Endometrial microvascular endothelial cells (primary cell): ENCODE measurements around the gene EML1. TPM values are rescaled to one million over a fixed set of nuclear protein-coding genes. Genes with fewer than 3 reads are reported as not detected.

Experiments
- in situ Hi-C: cut with HindIII; loops from 2 replicates; pipeline ENCODE4 v1.10.0; 2017; ENCODE audit warnings: low sequenced_read_pairs, low pct_unique_long_range_greater_than_20kb; ENCODE audit errors: inconsistent ontology term
- total RNA-seq: library from RNA; depleted of rRNA; stranded (reverse); fragments of >200 nt; gene quantifications from one replicate; pipeline ENCODE4 v1.2.3, GENCODE V29; 2015; ENCODE audit errors: inconsistent ontology term

EML1 gene
- total RNA-seq, 1 donor from 2014 or later, result 68.0 TPM

GRCh38 chr14:99880651-99881420 is 87.6 kb downstream of the EML1 start:
- in situ Hi-C loops, result no loop called here

DNA sequence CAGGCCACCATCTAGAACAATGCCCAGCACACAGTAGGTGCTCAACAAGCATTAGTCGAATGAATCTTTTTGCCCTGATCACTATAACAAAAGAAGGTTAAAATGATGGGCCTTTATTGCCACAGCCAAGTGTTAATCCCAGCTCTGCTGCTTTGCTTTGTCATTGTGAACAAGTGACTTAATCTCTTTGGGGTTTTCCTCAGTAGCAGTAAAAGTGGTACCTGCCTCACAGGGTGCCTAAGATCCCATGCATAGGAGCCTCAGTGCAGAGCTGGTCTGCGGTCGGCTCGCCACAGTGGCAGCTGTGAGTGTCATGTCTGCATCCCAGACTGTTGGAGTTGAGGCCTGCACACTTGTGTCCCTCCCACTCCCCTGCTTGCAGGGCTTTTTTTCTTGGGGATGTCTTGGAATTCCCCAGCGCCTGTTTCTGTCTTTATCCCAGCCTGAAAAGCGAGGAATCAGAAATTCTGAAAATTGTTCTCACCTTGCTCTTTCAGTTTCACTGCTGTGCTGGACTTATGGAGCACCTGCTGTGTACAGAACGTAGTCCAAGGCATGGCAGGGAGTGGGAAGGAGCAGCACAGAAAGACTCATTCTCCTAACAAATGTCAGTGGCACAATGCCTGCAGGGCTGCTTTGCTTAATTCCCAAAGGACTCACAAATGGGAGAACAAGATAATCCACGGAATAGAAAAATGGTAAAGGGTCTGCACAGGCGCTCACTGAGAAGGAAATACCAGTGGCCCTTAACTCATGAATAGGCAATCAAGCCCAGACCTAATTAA is 90.8 kb downstream of the EML1 start:
- in situ Hi-C loops, result no loop called here

GRCh38 chr14:99884834-99885648 is 91.8 kb downstream of the EML1 start:
- in situ Hi-C loops, result no loop called here

DNA sequence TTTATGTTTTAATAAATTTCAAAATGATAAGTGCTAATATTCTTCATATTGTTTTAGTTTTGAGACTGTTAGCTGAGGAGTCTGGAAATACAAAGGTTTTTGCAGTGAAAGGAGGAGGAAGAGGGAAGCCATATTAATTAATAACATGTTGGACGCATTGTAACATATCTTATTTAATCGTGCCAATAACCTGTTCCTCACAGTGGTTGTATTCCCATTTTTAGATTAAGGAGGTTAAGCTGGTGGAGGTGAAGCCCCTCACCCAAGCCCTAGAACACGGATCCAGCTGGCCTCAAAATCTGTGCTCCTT is 92.4 kb downstream of the EML1 start:
- in situ Hi-C loops, result no loop called here

- in situ Hi-C loops, result no loop called here
These were observed 94.2 kb downstream of the EML1 start for GRCh38 chr14:99887407-99887806.

DNA sequence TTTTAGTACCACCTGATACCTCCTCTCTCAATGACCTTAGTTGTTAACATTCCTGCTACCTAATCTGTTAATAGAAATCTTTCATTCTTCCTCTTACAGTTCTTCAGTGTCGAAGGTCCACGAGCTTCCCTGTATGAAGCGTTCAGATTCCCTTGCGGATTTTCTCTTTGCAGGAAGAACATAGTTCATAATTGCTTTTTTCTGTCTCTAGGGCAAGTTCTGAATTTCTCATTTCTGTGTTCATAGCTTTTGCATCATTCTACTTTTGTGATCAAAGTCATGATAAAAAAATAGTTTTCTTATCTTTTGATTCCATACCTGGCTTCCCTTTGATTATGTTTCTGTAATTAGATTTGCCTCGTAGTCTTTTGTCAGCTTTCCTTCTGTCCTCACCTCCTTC is 94.9 kb downstream of the EML1 start:
- in situ Hi-C loops, result no loop called here

GRCh38 chr14:99889268-99889667 is 96.1 kb downstream of the EML1 start:
- in situ Hi-C loops, result no loop called here

DNA sequence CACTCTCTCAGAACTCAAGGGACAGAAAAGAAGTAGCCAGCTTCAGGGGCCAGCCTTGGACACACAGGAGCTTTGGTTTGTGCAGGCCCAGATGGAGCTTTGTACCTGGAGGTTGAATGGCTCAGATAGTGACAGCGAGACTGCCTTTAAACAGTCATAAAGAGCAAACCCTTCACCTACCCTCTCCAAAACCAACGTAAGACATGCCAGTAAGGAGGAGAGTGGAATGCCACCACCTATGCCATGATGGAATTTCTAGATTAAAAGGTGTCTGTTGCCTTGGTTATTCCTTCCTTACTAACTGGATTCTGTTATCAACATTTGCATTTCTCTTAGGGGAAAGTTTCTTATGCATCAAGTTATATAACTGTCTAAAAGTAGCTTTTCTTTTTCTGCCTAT is 98.1 kb downstream of the EML1 start:
- in situ Hi-C loops, result no loop called here

- in situ Hi-C loops, result no loop called here
These were observed 98.7 kb downstream of the EML1 start for GRCh38 chr14:99891900-99892299.

DNA sequence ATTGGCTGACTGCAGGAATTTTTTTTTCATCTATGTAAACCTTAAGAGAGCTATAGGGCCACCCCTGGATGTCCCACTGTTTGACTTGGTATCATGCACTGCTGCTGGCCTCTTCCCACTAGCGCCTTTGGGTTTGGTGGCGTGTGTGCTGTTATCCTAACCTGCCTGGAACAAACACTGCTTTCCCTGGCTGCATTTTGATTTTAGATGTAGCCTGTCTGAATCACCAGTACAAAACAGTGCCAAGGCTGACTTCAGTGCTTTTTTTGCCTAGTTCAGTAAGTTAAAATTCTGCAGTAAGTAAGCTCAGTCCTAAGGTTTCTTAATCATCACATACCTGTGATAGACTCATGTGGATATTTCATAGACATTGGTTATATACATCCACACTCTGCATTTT is 99.2 kb downstream of the EML1 start:
- in situ Hi-C loops, result no loop called here

GRCh38 chr14:99896361-99896760 is 103.1 kb downstream of the EML1 start:
- in situ Hi-C loops, result no loop called here

- in situ Hi-C loops, result no loop called here
These were observed 106.5 kb downstream of the EML1 start for GRCh38 chr14:99899578-99900178.

GRCh38 chr14:99902925-99903324 is 109.7 kb downstream of the EML1 start:
- in situ Hi-C loops, result no loop called here

DNA sequence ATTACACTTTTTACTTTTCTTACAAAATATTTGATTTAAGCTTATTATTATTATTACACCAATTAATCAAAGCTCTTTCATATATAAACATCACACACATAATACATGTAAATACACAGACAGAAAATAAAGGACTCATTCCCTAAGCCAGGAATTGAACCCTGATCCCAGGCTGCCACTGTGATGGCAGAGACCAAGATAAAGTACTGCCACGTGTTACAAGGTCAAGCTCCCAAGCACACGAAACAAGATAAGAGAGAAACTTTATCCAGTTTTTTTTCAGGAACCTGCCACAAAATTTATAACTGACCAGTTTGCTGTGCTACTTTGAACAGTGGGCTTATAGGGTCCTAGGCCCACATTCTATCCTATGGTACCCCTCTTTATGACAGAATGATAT is 111.3 kb downstream of the EML1 start:
- in situ Hi-C loops, result no loop called here

- in situ Hi-C loops, result no loop called here
These were observed 111.9 kb downstream of the EML1 start for GRCh38 chr14:99905121-99905520.

DNA sequence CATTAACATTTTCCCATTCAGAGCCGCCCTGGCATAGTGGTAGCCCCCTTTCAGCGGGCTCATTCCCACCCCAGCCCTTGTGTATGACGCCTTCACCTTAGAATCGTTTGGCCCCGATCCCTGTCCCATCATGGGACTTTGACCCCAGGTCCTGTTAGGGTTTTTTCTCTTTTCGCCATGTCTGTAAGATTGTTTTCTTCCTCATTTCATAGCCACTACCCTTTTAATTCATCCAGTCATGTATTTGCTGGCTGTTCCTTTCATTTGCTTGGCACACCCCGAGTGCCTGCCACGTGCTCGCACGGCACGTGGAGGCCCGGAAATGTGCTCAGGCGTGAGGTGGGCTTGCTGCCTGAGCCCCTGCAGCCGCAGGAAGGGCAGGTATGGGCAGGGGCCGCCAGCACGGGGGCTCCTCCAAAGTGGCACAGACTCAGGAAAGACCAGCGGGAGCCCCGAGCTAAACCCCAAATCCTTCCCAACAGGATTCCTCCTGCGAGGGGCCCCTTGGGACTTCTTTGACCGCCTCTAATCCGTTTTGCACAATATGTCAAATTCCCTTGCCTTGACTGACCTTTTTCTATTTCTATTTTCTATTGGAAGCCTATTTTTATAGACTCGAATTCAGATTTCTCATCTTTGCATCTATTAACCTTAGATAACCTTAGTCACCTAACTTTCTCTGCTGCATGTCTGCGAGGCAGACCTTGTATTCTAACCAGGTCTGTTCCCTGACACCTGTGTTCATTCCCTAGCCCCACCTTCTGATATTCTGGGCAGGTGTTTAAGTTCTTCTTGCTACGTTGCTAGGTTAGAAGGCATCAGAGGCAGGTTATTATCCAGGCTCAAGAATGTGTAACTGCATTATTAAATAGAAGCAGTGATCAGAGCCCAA is 114.8 kb downstream of the EML1 start:
- in situ Hi-C loops, result no loop called here

GRCh38 chr14:99908653-99909250 is 115.5 kb downstream of the EML1 start:
- in situ Hi-C loops, result no loop called here

DNA sequence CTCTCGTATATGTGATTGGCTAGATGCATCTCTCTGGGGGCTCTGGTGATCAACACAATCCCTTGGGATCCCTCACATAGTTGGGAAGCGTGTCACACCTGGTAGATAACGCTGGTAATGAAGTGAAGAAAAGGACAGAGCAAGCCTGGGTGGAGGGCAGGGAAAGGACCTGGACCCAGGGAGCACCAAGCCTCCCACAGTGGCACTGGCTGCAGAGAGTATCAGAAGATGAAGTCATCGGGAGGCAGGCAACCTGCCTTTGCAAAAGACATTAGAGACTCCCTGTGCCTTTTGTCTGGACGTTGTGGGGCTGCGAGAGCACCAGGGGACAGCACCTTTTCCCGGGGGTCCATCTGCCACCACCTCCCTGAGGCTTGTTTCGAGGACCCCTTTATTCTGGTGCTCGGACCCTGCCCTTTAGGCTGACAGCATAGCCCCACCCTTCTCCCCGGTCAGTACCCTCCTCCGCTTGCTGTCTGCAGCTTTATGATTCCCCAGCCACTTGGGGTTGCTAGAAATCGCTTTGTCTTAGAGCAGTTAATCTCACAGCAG is 116.4 kb downstream of the EML1 start:
- in situ Hi-C loops, result no loop called here
